OCI-LY7 (cell line): Measurements from ENCODE around the gene GLCE.

ENCODE experiments used
- EZH2phosphoT487 ChIP-seq: fragments of 200-600 bp; sonication (generic); IDR thresholded peaks from 2 replicates; pipeline ENCODE4 v1.6.1; 2018; ENCODE audit warnings: low read depth, borderline replicate concordance, mild to moderate bottlenecking, mixed run types, antibody characterized with exemption, low read length, moderate library complexity, mixed read lengths
- TF ChIP-seq, protein P1 (sequence below): fragments of 200-600 bp; sonication (generic); conservative IDR thresholded peaks from 2 replicates; pipeline ENCODE4 v1.5.1; 2014; ENCODE audit warnings: mild to moderate bottlenecking, antibody characterized with exemption, low read length, moderate library complexity, mixed read lengths

DNA sequence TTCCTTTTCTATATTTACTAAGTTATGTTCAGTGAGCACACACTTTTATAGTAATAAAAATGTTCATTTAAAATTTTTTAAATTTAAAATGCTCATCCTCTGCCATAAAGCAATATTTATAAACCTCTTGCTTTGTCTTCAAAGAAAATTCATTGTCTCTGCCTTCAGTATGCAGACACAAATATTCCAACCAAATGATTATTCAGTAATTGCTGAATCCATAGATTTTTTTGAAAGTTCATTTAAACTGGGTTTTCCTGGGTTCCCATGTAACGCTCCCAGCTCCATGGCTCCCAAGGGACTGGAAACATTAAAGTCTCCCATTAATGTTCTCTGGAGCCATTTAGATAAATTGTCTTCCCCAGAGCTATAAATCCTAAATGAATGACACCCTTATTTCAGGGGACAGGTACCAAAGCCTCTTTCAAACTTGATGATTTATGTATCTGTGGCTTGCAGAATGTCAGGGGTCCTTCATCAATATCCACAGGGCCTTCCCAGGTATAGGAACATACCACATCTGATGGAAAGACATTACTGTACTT is 15.2 kb upstream of the GLCE start:
- TF ChIP-seq, protein P1, sequence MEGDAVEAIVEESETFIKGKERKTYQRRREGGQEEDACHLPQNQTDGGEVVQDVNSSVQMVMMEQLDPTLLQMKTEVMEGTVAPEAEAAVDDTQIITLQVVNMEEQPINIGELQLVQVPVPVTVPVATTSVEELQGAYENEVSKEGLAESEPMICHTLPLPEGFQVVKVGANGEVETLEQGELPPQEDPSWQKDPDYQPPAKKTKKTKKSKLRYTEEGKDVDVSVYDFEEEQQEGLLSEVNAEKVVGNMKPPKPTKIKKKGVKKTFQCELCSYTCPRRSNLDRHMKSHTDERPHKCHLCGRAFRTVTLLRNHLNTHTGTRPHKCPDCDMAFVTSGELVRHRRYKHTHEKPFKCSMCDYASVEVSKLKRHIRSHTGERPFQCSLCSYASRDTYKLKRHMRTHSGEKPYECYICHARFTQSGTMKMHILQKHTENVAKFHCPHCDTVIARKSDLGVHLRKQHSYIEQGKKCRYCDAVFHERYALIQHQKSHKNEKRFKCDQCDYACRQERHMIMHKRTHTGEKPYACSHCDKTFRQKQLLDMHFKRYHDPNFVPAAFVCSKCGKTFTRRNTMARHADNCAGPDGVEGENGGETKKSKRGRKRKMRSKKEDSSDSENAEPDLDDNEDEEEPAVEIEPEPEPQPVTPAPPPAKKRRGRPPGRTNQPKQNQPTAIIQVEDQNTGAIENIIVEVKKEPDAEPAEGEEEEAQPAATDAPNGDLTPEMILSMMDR, result no peak
- no peak for TF ChIP-seq EZH2phosphoT487
